ENCODE results near the gene PLVAP.

DNA sequence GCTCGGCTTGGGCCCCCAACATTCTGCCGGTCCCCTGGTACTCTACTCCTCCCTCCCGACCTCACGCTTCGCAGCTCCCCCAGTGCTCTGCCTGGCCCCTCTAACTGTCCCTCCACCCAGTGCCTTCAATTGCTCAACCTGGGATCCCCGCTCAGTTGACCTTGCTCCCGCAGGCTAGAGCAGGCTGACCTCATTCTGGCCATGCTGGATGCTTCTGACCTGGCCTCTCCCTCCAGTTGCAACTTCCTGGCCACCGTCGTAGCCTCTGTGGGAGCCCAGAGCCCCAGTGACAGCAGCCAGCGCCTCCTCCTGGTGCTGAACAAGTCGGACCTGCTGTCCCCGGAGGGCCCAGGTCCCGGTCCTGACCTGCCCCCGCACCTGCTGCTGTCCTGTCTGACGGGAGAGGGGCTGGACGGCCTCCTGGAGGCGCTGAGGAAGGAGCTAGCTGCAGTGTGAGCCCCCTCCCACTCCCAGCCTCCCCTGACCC is 36.2 kb downstream of the PLVAP start:
- TF ChIP-seq, protein P1, sequence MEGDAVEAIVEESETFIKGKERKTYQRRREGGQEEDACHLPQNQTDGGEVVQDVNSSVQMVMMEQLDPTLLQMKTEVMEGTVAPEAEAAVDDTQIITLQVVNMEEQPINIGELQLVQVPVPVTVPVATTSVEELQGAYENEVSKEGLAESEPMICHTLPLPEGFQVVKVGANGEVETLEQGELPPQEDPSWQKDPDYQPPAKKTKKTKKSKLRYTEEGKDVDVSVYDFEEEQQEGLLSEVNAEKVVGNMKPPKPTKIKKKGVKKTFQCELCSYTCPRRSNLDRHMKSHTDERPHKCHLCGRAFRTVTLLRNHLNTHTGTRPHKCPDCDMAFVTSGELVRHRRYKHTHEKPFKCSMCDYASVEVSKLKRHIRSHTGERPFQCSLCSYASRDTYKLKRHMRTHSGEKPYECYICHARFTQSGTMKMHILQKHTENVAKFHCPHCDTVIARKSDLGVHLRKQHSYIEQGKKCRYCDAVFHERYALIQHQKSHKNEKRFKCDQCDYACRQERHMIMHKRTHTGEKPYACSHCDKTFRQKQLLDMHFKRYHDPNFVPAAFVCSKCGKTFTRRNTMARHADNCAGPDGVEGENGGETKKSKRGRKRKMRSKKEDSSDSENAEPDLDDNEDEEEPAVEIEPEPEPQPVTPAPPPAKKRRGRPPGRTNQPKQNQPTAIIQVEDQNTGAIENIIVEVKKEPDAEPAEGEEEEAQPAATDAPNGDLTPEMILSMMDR (IDR thresholded peaks at IDR 0.05), result no peak
- TF ChIP-seq, protein P2, sequence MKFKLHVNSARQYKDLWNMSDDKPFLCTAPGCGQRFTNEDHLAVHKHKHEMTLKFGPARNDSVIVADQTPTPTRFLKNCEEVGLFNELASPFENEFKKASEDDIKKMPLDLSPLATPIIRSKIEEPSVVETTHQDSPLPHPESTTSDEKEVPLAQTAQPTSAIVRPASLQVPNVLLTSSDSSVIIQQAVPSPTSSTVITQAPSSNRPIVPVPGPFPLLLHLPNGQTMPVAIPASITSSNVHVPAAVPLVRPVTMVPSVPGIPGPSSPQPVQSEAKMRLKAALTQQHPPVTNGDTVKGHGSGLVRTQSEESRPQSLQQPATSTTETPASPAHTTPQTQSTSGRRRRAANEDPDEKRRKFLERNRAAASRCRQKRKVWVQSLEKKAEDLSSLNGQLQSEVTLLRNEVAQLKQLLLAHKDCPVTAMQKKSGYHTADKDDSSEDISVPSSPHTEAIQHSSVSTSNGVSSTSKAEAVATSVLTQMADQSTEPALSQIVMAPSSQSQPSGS (CRISPR knock-in tag; IDR thresholded peaks at IDR 0.05; ENCODE audit: borderline replicate concordance, low read depth), result no peak
- TF ChIP-seq NFE2L1 (CRISPR knock-in tag; IDR thresholded peaks at IDR 0.05) (no peak), SP1 (CRISPR knock-in tag; conservative IDR thresholded peaks at IDR 0.05) (no peak; the same call in 1 of the 2 replicates), SMAD4 (CRISPR knock-in tag; IDR thresholded peaks at IDR 0.05) (no peak), NFYB (CRISPR knock-in tag; conservative IDR thresholded peaks at IDR 0.05; ENCODE audit: low read depth) (no peak), CREM (CRISPR knock-in tag; IDR thresholded peaks at IDR 0.05) (no peak), ETV6 (CRISPR knock-in tag; IDR thresholded peaks at IDR 0.05) (no peak), ZMAT4 (CRISPR knock-in tag; IDR thresholded peaks at IDR 0.05) (no peak), AFF4 (CRISPR knock-in tag; IDR thresholded peaks at IDR 0.05; ENCODE audit: borderline replicate concordance) (no peak), STAT6 (CRISPR knock-in tag; conservative IDR thresholded peaks at IDR 0.05; ENCODE audit: low read depth) (no peak)
- TF ChIP-seq, protein P3, sequence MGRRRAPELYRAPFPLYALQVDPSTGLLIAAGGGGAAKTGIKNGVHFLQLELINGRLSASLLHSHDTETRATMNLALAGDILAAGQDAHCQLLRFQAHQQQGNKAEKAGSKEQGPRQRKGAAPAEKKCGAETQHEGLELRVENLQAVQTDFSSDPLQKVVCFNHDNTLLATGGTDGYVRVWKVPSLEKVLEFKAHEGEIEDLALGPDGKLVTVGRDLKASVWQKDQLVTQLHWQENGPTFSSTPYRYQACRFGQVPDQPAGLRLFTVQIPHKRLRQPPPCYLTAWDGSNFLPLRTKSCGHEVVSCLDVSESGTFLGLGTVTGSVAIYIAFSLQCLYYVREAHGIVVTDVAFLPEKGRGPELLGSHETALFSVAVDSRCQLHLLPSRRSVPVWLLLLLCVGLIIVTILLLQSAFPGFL (CRISPR knock-in tag; IDR thresholded peaks at IDR 0.05; ENCODE audit: borderline replicate concordance), result no peak
